Measurements from ENCODE around the gene TUBG1. TPM values are rescaled to one million over a fixed set of nuclear protein-coding genes. Genes with fewer than 3 reads are reported as not detected.
A peak's percentile ranks its signal among the peaks of the same experiment; 100 is the strongest.

Gene TUBG1
- polyA plus RNA-seq, 1 of the 3 experiments (the other 2 are of a cell fraction) = 145 TPM

- WGBS (ENCODE audit: low lambda C conversion rate) = 85% methylated on average over 9 of the region's 9 CpGs
- Histone ChIP-seq H3K27me3 (ENCODE audit: insufficient read depth) (no peaks in the 10 kb centered on the region), H3K9me2 (no peaks in the 10 kb centered on the region), H3K4me3 (ENCODE audit: low read depth in 2 of 2, low read length in 1 of 2) (no peak overlapping the region), H3K9ac (no peak overlapping the region), H2AFZ (ENCODE audit: low read depth) (no peak overlapping the region), H3K4me2 (peak overlapping the region; percentile 98), H4K20me1 (ENCODE audit: insufficient read depth) (no peaks in the 10 kb centered on the region), H3K4me1 (ENCODE audit: control insufficient read depth in 1 of 2, insufficient read depth in 2 of 2, low read depth in 1 of 2, low read length in 1 of 2) (peaks cover 4 to 33% of the 10 kb centered on the region in 2 experiments; a peak in 3 of 4 replicates), H3K36me3 (replicated peaks in 1 of 2; ENCODE audit: control insufficient read depth in 1 of 2, insufficient read depth in 2 of 2, low read length in 1 of 2) (peaks cover 20 to 37% of the 10 kb centered on the region in 2 experiments), H3K79me2 (ENCODE audit: insufficient read depth) (peaks cover 69% of the 10 kb centered on the region), H3F3A (replicated peaks; ENCODE audit: insufficient read depth) (peaks cover 29% of the 10 kb centered on the region), H3K9me3 (no peaks in the 10 kb centered on the region), H3K27ac (ENCODE audit: low read depth in 2 of 2, low read length in 1 of 2) (no peak overlapping the region; a peak in 1 of 4 replicates)
- TF ChIP-seq EZH2phosphoT487 (IDR thresholded peaks at IDR 0.05; ENCODE audit: borderline replicate concordance, low read depth) (no peak), ZBTB33 (IDR thresholded peaks at IDR 0.05; ENCODE audit: borderline replicate concordance, low read depth) (no peak), RFX5 (IDR thresholded peaks at IDR 0.05; ENCODE audit: low read length) (no peak), POLR2AphosphoS5 (IDR thresholded peaks at IDR 0.05; ENCODE audit: low read depth, low read length) (no peak), MAX (IDR thresholded peaks at IDR 0.05; ENCODE audit: low read depth) (no peak), NFIC (IDR thresholded peaks at IDR 0.05; ENCODE audit: borderline replicate concordance) (no peak), ELF1 (IDR thresholded peaks at IDR 0.05) (no peak), CHD2 (IDR thresholded peaks at IDR 0.05; ENCODE audit: low read length, partially characterized antibody) (no peak), NRF1 (IDR thresholded peaks at IDR 0.05; ENCODE audit: low read depth, low read length) (no peak), SMC3 (IDR thresholded peaks at IDR 0.05; ENCODE audit: low read depth, low read length) (no peak), TCF12 (IDR thresholded peaks at IDR 0.05) (no peak)
- no peak for DNase-seq
- CTCF ChIA-PET = interaction anchor here (0.8 to 8.3 kb wide), 4 partner anchors 12 to 115 kb away, joined by 3 to 51 read pairs (median 4); no protein-coding TSS in a partner anchor
- POLR2A ChIA-PET = interaction anchor here (1.1 kb wide), 1 partner anchor 10 kb away, joined by 3 read pairs; no protein-coding TSS in a partner anchor
These were observed 45.5 kb upstream of the TUBG1 start for GRCh38 chr17:42563950-42564349.

DNA sequence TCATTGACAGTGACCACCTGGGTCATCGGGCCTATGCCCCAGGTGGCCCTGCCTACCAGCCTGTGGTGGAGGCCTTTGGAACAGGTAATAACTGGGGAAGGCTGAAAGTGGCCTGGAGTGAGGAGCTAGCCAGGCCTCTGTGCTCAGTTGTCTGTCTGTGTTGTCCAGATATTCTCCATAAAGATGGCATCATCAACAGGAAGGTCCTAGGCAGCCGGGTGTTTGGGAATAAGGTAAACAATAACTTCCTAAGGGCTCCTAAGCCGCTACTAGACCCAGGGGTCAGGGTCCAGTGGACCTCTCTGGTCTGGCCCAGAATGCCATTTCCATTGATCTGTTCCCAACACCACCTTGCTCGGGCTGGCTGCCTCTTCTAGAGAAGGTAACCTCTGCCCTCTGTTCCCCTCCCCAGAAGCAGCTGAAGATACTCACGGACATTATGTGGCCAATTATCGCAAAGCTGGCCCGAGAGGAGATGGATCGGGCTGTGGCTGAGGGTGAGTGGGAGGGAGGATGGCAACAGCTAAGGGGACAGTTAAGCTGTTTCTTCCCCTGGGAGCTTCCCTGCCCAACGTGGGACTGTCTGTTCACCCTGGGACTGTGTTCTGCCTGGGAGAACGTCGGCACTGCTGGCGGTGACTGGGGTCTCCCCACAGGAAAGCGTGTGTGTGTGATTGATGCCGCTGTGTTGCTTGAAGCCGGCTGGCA, 44.5 kb upstream of the TUBG1 start:
- H3F3A ChIP-seq (replicated peaks; ENCODE audit: insufficient read depth) = peaks cover 34% of the 10 kb centered on the region
- H3K36me3 ChIP-seq (replicated peaks in 1 of 2; ENCODE audit: control insufficient read depth in 1 of 2, insufficient read depth in 2 of 2, low read length in 1 of 2) = peaks cover 29 to 47% of the 10 kb centered on the region in 2 experiments
- WGBS (ENCODE audit: low lambda C conversion rate) = 90% methylated on average over 7 of the region's 15 CpGs
- ChIA-PET POLR2A (interaction anchor here (1.1 kb wide), 1 partner anchor 11 kb away, joined by 3 read pairs; no protein-coding TSS in a partner anchor), CTCF (interaction anchor here (0.8 to 8.3 kb wide), 3 partner anchors 11 to 114 kb away, joined by 3 to 51 read pairs (median 47); partner anchors contain the start of gene PSMC3IP)
- H3K9me3 ChIP-seq = no peaks in the 10 kb centered on the region
- no peaks in the 10 kb centered on the region for H3K9me2 ChIP-seq
- TF ChIP-seq GABPA (IDR thresholded peaks at IDR 0.05; ENCODE audit: low read depth) = no peak
- no peaks in the 10 kb centered on the region for H3K27me3 ChIP-seq (ENCODE audit: insufficient read depth)
- H2AFZ ChIP-seq (ENCODE audit: low read depth) = no peak overlapping the region
- peaks cover 4 to 33% of the 10 kb centered on the region in 2 experiments; a peak in 3 of 4 replicates for H3K4me1 ChIP-seq (ENCODE audit: control insufficient read depth in 1 of 2, insufficient read depth in 2 of 2, low read depth in 1 of 2, low read length in 1 of 2)
- peaks cover 79% of the 10 kb centered on the region for H3K79me2 ChIP-seq (ENCODE audit: insufficient read depth)
- no peak overlapping the region for H3K27ac ChIP-seq (ENCODE audit: low read depth in 2 of 2, low read length in 1 of 2)
- DNase-seq = no peak
- no peak overlapping the region for H3K4me3 ChIP-seq (ENCODE audit: low read depth in 2 of 2, low read length in 1 of 2)
- H4K20me1 ChIP-seq (ENCODE audit: insufficient read depth) = no peaks in the 10 kb centered on the region
- H3K4me2 ChIP-seq = no peak overlapping the region
- no peak overlapping the region for H3K9ac ChIP-seq

Measured in SK-N-SH (cell line).